ENCODE data around the gene RALB.

- TF ChIP-seq CTCF (optimal IDR thresholded peaks at IDR 0.05 in 1 of 3, IDR thresholded peaks at IDR 0.05 in 1 of 3, conservative IDR thresholded peaks at IDR 0.05 in 1 of 3; ENCODE audit: extremely low read depth in 1 of 3, insufficient read depth in 2 of 3, low read length in 3 of 3) (no peak), EZH2 (IDR thresholded peaks at IDR 0.05; ENCODE audit: low read length) (no peak)
Observed at GRCh38 chr2:120218181-120218580, 34.5 kb upstream of the RALB start.
